B cell (primary cell): ENCODE data around the gene DLST. TPM values are rescaled to one million over a fixed set of nuclear protein-coding genes. Genes with fewer than 3 reads are reported as not detected.

Source experiments
- ATAC-seq: fragments of 200-7000 bp; cut with Tn5 transposase; one replicate; pipeline ENCODE4 v1.10.0; 2021; ENCODE audit warnings: low read depth, mild to moderate bottlenecking, moderate number of reproducible peaks, moderate library complexity
- CTCF ChIA-PET: fragments of 350-600 bp; sonication (Branson Sonifier 250); formaldehyde crosslinking; loops from one replicate; lab custom pipeline; 2021; ENCODE audit warnings: antibody characterized with exemption, inconsistent platforms; lab: Charles Lee
- POLR2A ChIA-PET: fragments of 350-600 bp; sonication (Branson Sonifier 250); formaldehyde crosslinking; loops from one replicate; lab custom pipeline; 2021; ENCODE audit warnings: antibody characterized with exemption; lab: Charles Lee
- DNase-seq: peaks from one replicate; pipeline ENCODE4 v3.0.0; 2013
- H2AFZ ChIP-seq: 2 replicates; pipeline ENCODE4 v1.6.1; 2012; ENCODE audit warnings: mild to moderate bottlenecking, low read depth, low read length; ENCODE audit not compliant: insufficient read depth, poor library complexity, severe bottlenecking
- H3K27ac ChIP-seq, 2 donors: 1 replicate in 1 of 2; 2 replicates in 1 of 2; pipeline ENCODE4 v1.5.1; 2012 to 2013; ENCODE audit warnings: low read length in 2 of 2, mild to moderate bottlenecking in 2 of 2, moderate library complexity in 1 of 2
- H3K27me3 ChIP-seq, 4 experiments: fragments of 200-600 bp in 1 of 4; sonication (generic) in 1 of 4; replicated peaks in 1 of 4; 1 replicate in 2 of 4; 2 replicates in 2 of 4; pipeline versions ENCODE4 v1.6.1 to v1.7.0; 2013 to 2016; ENCODE audit warnings: low read length in 3 of 4, mild to moderate bottlenecking in 2 of 4, mixed read lengths in 1 of 4, moderate library complexity in 1 of 4; ENCODE audit not compliant: insufficient read depth in 4 of 4, control insufficient read depth in 3 of 4; ENCODE audit errors: control extremely low read depth in 1 of 4
- H3K36me3 ChIP-seq, 2 experiments: replicated peaks in 1 of 2; 1 replicate in 1 of 2; 2 replicates in 1 of 2; pipeline versions ENCODE4 v1.6.1 to v1.7.1; 2013; ENCODE audit warnings: low read length in 1 of 2; ENCODE audit not compliant: insufficient read depth in 2 of 2, control insufficient read depth in 1 of 2; ENCODE audit errors: control extremely low read depth in 1 of 2, extremely low read depth in 1 of 2
- H3K4me1 ChIP-seq, 2 donors: fragments of 200-600 bp in 1 of 2; sonication (generic) in 1 of 2; 1 replicate in 1 of 2; 2 replicates in 1 of 2; pipeline versions ENCODE4 v1.5.1 to v1.6.1; 2013 to 2017; ENCODE audit warnings: low read length in 2 of 2; ENCODE audit not compliant: control insufficient read depth in 2 of 2, insufficient read depth in 2 of 2
- H3K4me2 ChIP-seq: replicated peaks from 2 replicates; pipeline ENCODE3; 2012; ENCODE audit warnings: mild to moderate bottlenecking, low read depth, low read length; ENCODE audit not compliant: poor library complexity, severe bottlenecking
- H3K4me3 ChIP-seq, 5 experiments: fragments of 200-600 bp in 1 of 5; sonication (generic) in 1 of 5; 1 replicate in 3 of 5; 2 replicates in 2 of 5; pipeline versions ENCODE4 v1.5.1 to v1.7.0; 2011 to 2016; ENCODE audit warnings: low read length in 4 of 5, mild to moderate bottlenecking in 4 of 5, low read depth in 2 of 5, control low read depth in 1 of 5, moderate library complexity in 1 of 5; ENCODE audit not compliant: insufficient read depth in 1 of 5; ENCODE audit errors: control extremely low read depth in 1 of 5, extremely low read depth in 1 of 5
- H3K79me2 ChIP-seq: fragments of 200-600 bp; sonication (generic); one replicate; pipeline ENCODE4 v1.6.0; 2016; ENCODE audit warnings: low read length; ENCODE audit not compliant: control insufficient read depth, insufficient read depth
- H3K9ac ChIP-seq: fragments of 200-600 bp; sonication (generic); 2 replicates; pipeline ENCODE4 v1.6.1; 2017; ENCODE audit warnings: mild to moderate bottlenecking, low read length, moderate library complexity
- H3K9me3 ChIP-seq, 3 donors: one replicate each; pipeline versions ENCODE4 v1.6.1 to v1.7.1; 2013; ENCODE audit warnings: low read length in 2 of 3; ENCODE audit not compliant: control insufficient read depth in 2 of 3, insufficient read depth in 1 of 3; ENCODE audit errors: control extremely low read depth in 1 of 3
- H4K20me1 ChIP-seq: 2 replicates; pipeline ENCODE4 v1.6.0; 2012; ENCODE audit warnings: mild to moderate bottlenecking, low read length; ENCODE audit not compliant: insufficient read depth, control insufficient read depth, poor library complexity, severe bottlenecking
- H3K27ac Mint-ChIP-seq: one replicate; pipeline ENCODE4 v1.8.0; 2021; ENCODE audit warnings: mixed read lengths
- H3K27me3 Mint-ChIP-seq: one replicate; pipeline ENCODE4 v1.8.0; 2021; ENCODE audit warnings: mixed read lengths
- H3K4me1 Mint-ChIP-seq: one replicate; pipeline ENCODE4 v1.8.0; 2021; ENCODE audit warnings: mixed read lengths
- H3K4me3 Mint-ChIP-seq: one replicate; pipeline ENCODE4 v1.8.0; 2021; ENCODE audit warnings: mixed read lengths
- H3K9me3 Mint-ChIP-seq: one replicate; pipeline ENCODE4 v1.8.0; 2022; ENCODE audit warnings: mixed read lengths; ENCODE audit not compliant: insufficient read depth
- CTCF ChIP-seq: fragments of 200-600 bp; IDR thresholded peaks from one replicate; pipeline ENCODE4 v1.8.0; 2022; ENCODE audit warnings: antibody characterized with exemption, mild to moderate bottlenecking
- EZH2 ChIP-seq: IDR thresholded peaks from 2 replicates; pipeline ENCODE4 v1.6.1; 2012; ENCODE audit warnings: borderline replicate concordance, low read depth, mild to moderate bottlenecking, moderate library complexity, low read length; ENCODE audit not compliant: insufficient read depth, poor library complexity, severe bottlenecking
- WGBS: methylation state at CpG from one replicate; pipeline ENCODE4 v1.1.5; 2013; ENCODE audit warnings: missing lambda C conversion rate; ENCODE audit not compliant: insufficient coverage; 5-methylcytosine and 5-hydroxymethylcytosine counted together
- intact Hi-C: fragments of 100-400 bp; cut with micrococcal nuclease; formaldehyde crosslinking; loops from one replicate; pipeline ENCODE4 v1.10.0; 2022
- polyA plus RNA-seq: library from polyadenylated mRNA; depleted of rRNA; stranded (reverse); fragments of >200 nt; gene quantifications from 2 replicates; pipeline ENCODE4 v1.2.3, GENCODE V29; 2012
- total RNA-seq, 2 donors: library from RNA; stranded (reverse); fragments of 120-200 nt in 1 of 2; gene quantifications; 1 replicate in 1 of 2; 2 replicates in 1 of 2; pipeline versions ENCODE4 v1.2.3 to v1.2.4, GENCODE V29; 2013 to 2022

The DLST gene
- total and polyA plus RNA-seq, 2 donors (not counting 1 experiment from before 2014, with no cell fraction given): 73.1 to 89.5 TPM

GRCh38 chr14:74855945-74856344 lies 25.8 kb upstream of the DLST start:
- ATAC-seq (no peak), DNase-seq (no peak)
- ChIA-PET POLR2A (no interaction called here), CTCF (interaction anchor here (0.8 to 41.3 kb wide), 7 partner anchors 8 to 233 kb away, joined by 3 to 926 read pairs (median 3); partner anchors contain the start of genes DLST and PROX2)
- H3K36me3 ChIP-seq: peaks cover 0 to 3% of the 10 kb centered on the region in 2 experiments
- H3K4me3 ChIP-seq: no peak overlapping the region
- intact Hi-C loops: no loop called here
- no peaks in the 10 kb centered on the region for H3K9me3 ChIP-seq
- no peak overlapping the region for H2AFZ ChIP-seq
- no peak overlapping the region for H3K9ac ChIP-seq
- H4K20me1 ChIP-seq: no peaks in the 10 kb centered on the region
- H3K79me2 ChIP-seq: no peaks in the 10 kb centered on the region
- H3K9me3 Mint-ChIP-seq: no peaks in the 10 kb centered on the region
- peaks cover 3 to 30% of the 10 kb centered on the region in 2 donors for H3K4me1 ChIP-seq
- H3K4me2 ChIP-seq: no peak overlapping the region
- TF ChIP-seq CTCF (no peak), EZH2 (no peak)
- 35% methylated on average over 4 of the region's 4 CpGs for WGBS
- no peaks in the 10 kb centered on the region for H3K27me3 Mint-ChIP-seq
- H3K27me3 ChIP-seq: no peaks in the 10 kb centered on the region
- H3K4me3 Mint-ChIP-seq: no peak overlapping the region
- H3K27ac Mint-ChIP-seq: no peak overlapping the region
- no peak overlapping the region for H3K27ac ChIP-seq
- H3K4me1 Mint-ChIP-seq: peaks cover 29% of the 10 kb centered on the region

GRCh38 chr14:74856366-74856765 lies 25.4 kb upstream of the DLST start:
- DNase-seq (no peak), ATAC-seq (no peak)
- no peak overlapping the region for H3K4me3 ChIP-seq
- no peak for TF ChIP-seq CTCF
- POLR2A ChIA-PET: no interaction called here
- no peaks in the 10 kb centered on the region for H3K9me3 ChIP-seq
- CTCF ChIA-PET: interaction anchor here (0.8 to 41.3 kb wide), 7 partner anchors 8 to 232 kb away, joined by 3 to 926 read pairs (median 3); partner anchors contain the start of genes DLST and PROX2
- no peaks in the 10 kb centered on the region for H4K20me1 ChIP-seq
- intact Hi-C loops: no loop called here
- Mint-ChIP-seq H3K4me1 (peaks cover 30% of the 10 kb centered on the region), H3K27me3 (no peaks in the 10 kb centered on the region), H3K4me3 (no peak overlapping the region), H3K27ac (no peak overlapping the region), H3K9me3 (no peaks in the 10 kb centered on the region)
- no peaks in the 10 kb centered on the region for H3K79me2 ChIP-seq
- H3K9ac ChIP-seq: no peak overlapping the region
- peaks cover 0 to 3% of the 10 kb centered on the region in 2 experiments for H3K36me3 ChIP-seq
- no peaks in the 10 kb centered on the region for H3K27me3 ChIP-seq
- H3K27ac ChIP-seq: no peak overlapping the region
- peaks cover 3 to 33% of the 10 kb centered on the region in 2 donors for H3K4me1 ChIP-seq
- no peak overlapping the region for H3K4me2 ChIP-seq
- H2AFZ ChIP-seq: no peak overlapping the region
- WGBS: no CpG with 5 or more reads among the region's 1 CpG
